Esophagus muscularis mucosa (tissue), 4 donors: Measurements from ENCODE around the gene ZNF804A.
"Not testable (repeated sequence)": the region's sequence is repeated elsewhere in the genome, so short reads cannot be mapped to it uniquely, and the experiment has no call there.

Experiments used
- CTCF ChIP-seq, 3 experiments: fragments of 200-600 bp in 2 of 3; fragments of 450-650 bp in 1 of 3; sonication (generic) in 2 of 3; IDR thresholded peaks; one replicate each; pipeline ENCODE4 v1.5.1; 2017 to 2019; ENCODE audit warnings: antibody characterized with exemption in 3 of 3, mild to moderate bottlenecking in 2 of 3, moderate library complexity in 1 of 3
- EP300 ChIP-seq: sonication (generic); formaldehyde crosslinking; IDR thresholded peaks from one replicate; pipeline ENCODE4 v1.6.1; 2017; ENCODE audit warnings: antibody characterized with exemption
- POLR2A ChIP-seq: fragments of 450-650 bp; IDR thresholded peaks from one replicate; pipeline ENCODE4 v1.6.1; 2017; ENCODE audit warnings: antibody characterized with exemption, moderate library complexity, mild to moderate bottlenecking, low read depth
- POLR2AphosphoS5 ChIP-seq, 2 donors: sonication (generic); formaldehyde crosslinking; IDR thresholded peaks; one replicate each; pipeline ENCODE4 v1.6.1; 2017; ENCODE audit warnings: antibody characterized with exemption in 2 of 2

- not testable (repeated sequence) for TF ChIP-seq POLR2AphosphoS5 (IDR thresholded peaks at IDR 0.05); POLR2A; CTCF (IDR thresholded peaks at IDR 0.05); EP300
These were observed 288.3 kb downstream of the ZNF804A start for GRCh38 chr2:184886585-184886984.
